HAP-1 (cell line): Measurements from ENCODE around the gene MYLK2.
A peak's percentile ranks its signal among the peaks of the same experiment; 100 is the strongest.

Source experiments
- DNase-seq, 2 experiments: peaks; one replicate each; pipeline ENCODE4 v3.0.0-alpha.2; 2016 to 2020; ENCODE audit warnings: low spot score in 2 of 2
- H3K27me3 ChIP-seq: fragments of 250-450 bp; sonication (Bioruptor Pico); 2 replicates; pipeline ENCODE4 v1.5.1; 2020; ENCODE audit warnings: low read depth, mild to moderate bottlenecking, moderate library complexity
- H3K36me3 ChIP-seq: fragments of 250-450 bp; sonication (Bioruptor Pico); replicated peaks from 2 replicates; pipeline ENCODE4 v1.5.1; 2020; ENCODE audit warnings: mild to moderate bottlenecking
- H3K4me1 ChIP-seq: fragments of 250-450 bp; sonication (Bioruptor Pico); 2 replicates; pipeline ENCODE4 v1.5.1; 2020; ENCODE audit warnings: mild to moderate bottlenecking
- H3K4me3 ChIP-seq: fragments of 250-450 bp; sonication (Bioruptor Pico); 2 replicates; pipeline ENCODE4 v1.5.1; 2020; ENCODE audit warnings: mild to moderate bottlenecking, moderate library complexity
- H3K9me3 ChIP-seq: fragments of 250-450 bp; sonication (Bioruptor Pico); 2 replicates; pipeline ENCODE4 v1.5.1; 2020; ENCODE audit warnings: mild to moderate bottlenecking, moderate library complexity
- in situ Hi-C: fragments of 300-500 bp; cut with MboI; formaldehyde crosslinking; loops from 3 replicates; pipeline ENCODE4 v1.14.3; 2020; ENCODE audit warnings: low sequenced_read_pairs, inconsistent platforms, mixed read lengths

Gene MYLK2

GRCh38 chr20:31870726-31871617 is 51.8 kb downstream of the MYLK2 start:
- H3K27me3 ChIP-seq: no peaks in the 10 kb centered on the region
- peaks cover 6% of the 10 kb centered on the region for H3K4me1 ChIP-seq
- DNase-seq: peak in 1 of 2 experiments; percentile 37
- no peaks in the 10 kb centered on the region for H3K36me3 ChIP-seq
- H3K9me3 ChIP-seq: no peaks in the 10 kb centered on the region
- peak overlapping the region; percentile 50 for H3K4me3 ChIP-seq
- in situ Hi-C loops: no loop called here

GRCh38 chr20:31871618-31871954 is 52.4 kb downstream of the MYLK2 start:
- no peaks in the 10 kb centered on the region for H3K27me3 ChIP-seq
- no peak for DNase-seq
- H3K9me3 ChIP-seq: no peaks in the 10 kb centered on the region
- peaks cover 6% of the 10 kb centered on the region for H3K4me1 ChIP-seq
- H3K4me3 ChIP-seq: no peak overlapping the region
- in situ Hi-C loops: no loop called here
- H3K36me3 ChIP-seq: no peaks in the 10 kb centered on the region

GRCh38 chr20:31872406-31872805 is 53.2 kb downstream of the MYLK2 start:
- H3K27me3 ChIP-seq: no peaks in the 10 kb centered on the region
- peaks cover 6% of the 10 kb centered on the region for H3K4me1 ChIP-seq
- no peak for DNase-seq
- no peaks in the 10 kb centered on the region for H3K36me3 ChIP-seq
- H3K4me3 ChIP-seq: no peak overlapping the region
- H3K9me3 ChIP-seq: no peaks in the 10 kb centered on the region
- in situ Hi-C loops: no loop called here

GRCh38 chr20:31875671-31876070 is 56.5 kb downstream of the MYLK2 start:
- DNase-seq: no peak
- Histone ChIP-seq H3K36me3 (no peaks in the 10 kb centered on the region), H3K9me3 (no peaks in the 10 kb centered on the region), H3K4me3 (no peak overlapping the region), H3K4me1 (no peaks in the 10 kb centered on the region; the same call in 1 of the 2 replicates), H3K27me3 (no peaks in the 10 kb centered on the region)
- in situ Hi-C loops: no loop called here

- no peaks in the 10 kb centered on the region for H3K36me3 ChIP-seq
- H3K27me3 ChIP-seq: no peaks in the 10 kb centered on the region
- no peaks in the 10 kb centered on the region for H3K4me1 ChIP-seq
- DNase-seq: no peak
- no peaks in the 10 kb centered on the region for H3K9me3 ChIP-seq
- H3K4me3 ChIP-seq: no peak overlapping the region
- in situ Hi-C loops: no loop called here
These were observed 58.5 kb downstream of the MYLK2 start for GRCh38 chr20:31877684-31878083.

- in situ Hi-C loops: no loop called here
- peak overlapping the region; percentile 41 for H3K4me3 ChIP-seq
- H3K4me1 ChIP-seq: no peaks in the 10 kb centered on the region
- 0 out of 2 replicates have a peak, but pooled peaks cover 2% of the 10 kb centered on the region for H3K9me3 ChIP-seq
- peak; percentile 79 to 93 for DNase-seq
- no peaks in the 10 kb centered on the region for H3K36me3 ChIP-seq
- H3K27me3 ChIP-seq: no peaks in the 10 kb centered on the region
These were observed 60.2 kb downstream of the MYLK2 start for GRCh38 chr20:31879143-31879987.

- DNase-seq: no peak
- Histone ChIP-seq H3K9me3 (0 out of 2 replicates have a peak, but pooled peaks cover 2% of the 10 kb centered on the region), H3K4me1 (no peaks in the 10 kb centered on the region), H3K36me3 (no peaks in the 10 kb centered on the region), H3K4me3 (no peak overlapping the region), H3K27me3 (no peaks in the 10 kb centered on the region)
- in situ Hi-C loops: no loop called here
These were observed 62.8 kb downstream of the MYLK2 start for GRCh38 chr20:31881945-31882344.

- H3K36me3 ChIP-seq: no peaks in the 10 kb centered on the region
- H3K4me3 ChIP-seq: no peak overlapping the region
- no peaks in the 10 kb centered on the region for H3K4me1 ChIP-seq
- 0 out of 2 replicates have a peak, but pooled peaks cover 2% of the 10 kb centered on the region for H3K9me3 ChIP-seq
- no peaks in the 10 kb centered on the region for H3K27me3 ChIP-seq
- in situ Hi-C loops: no loop called here
- no peak for DNase-seq
These were observed 64.7 kb downstream of the MYLK2 start for GRCh38 chr20:31883829-31884228.
